Psoas muscle (tissue), 8 donors: ENCODE results near the gene RASA1. TPM values are rescaled to one million over a fixed set of nuclear protein-coding genes. Genes with fewer than 3 reads are reported as not detected.
"Not testable (repeated sequence)": the region's sequence is repeated elsewhere in the genome, so short reads cannot be mapped to it uniquely, and the experiment has no call there.

Experiments used
- ATAC-seq, 4 donors: fragments of 200-7000 bp; cut with Tn5 transposase; one replicate each; pipeline ENCODE4 v1.9.1; 2020; ENCODE audit warnings: moderate library complexity in 3 of 4, mild to moderate bottlenecking in 2 of 4
- DNase-seq, 2 donors: peaks; one replicate each; pipeline ENCODE4 v3.0.0-alpha.2; 2020
- H3K27ac ChIP-seq: fragments of 200-600 bp; one replicate; pipeline ENCODE4 v1.8.0; 2022
- H3K27me3 ChIP-seq, 3 donors: fragments of 200-600 bp in 1 of 3; one replicate each; pipeline versions ENCODE4 v1.6.1 to v1.8.0; 2013 to 2022; ENCODE audit warnings: low read length in 2 of 3, mild to moderate bottlenecking in 2 of 3, moderate library complexity in 1 of 3; ENCODE audit not compliant: insufficient read depth in 3 of 3
- H3K36me3 ChIP-seq, 2 donors: fragments of 200-600 bp in 1 of 2; one replicate each; pipeline versions ENCODE4 v1.6.1 to v1.8.0; 2013 to 2022; ENCODE audit warnings: low read depth in 1 of 2, mild to moderate bottlenecking in 1 of 2, moderate library complexity in 1 of 2; ENCODE audit not compliant: insufficient read depth in 1 of 2
- H3K4me1 ChIP-seq: fragments of 200-600 bp; one replicate; pipeline ENCODE4 v1.8.0; 2022
- H3K4me3 ChIP-seq: fragments of 200-600 bp; one replicate; pipeline ENCODE4 v1.8.0; 2022; ENCODE audit warnings: mild to moderate bottlenecking
- H3K9me3 ChIP-seq: fragments of 200-600 bp; one replicate; pipeline ENCODE4 v1.8.0; 2022
- CTCF ChIP-seq: fragments of 200-600 bp; IDR thresholded peaks from one replicate; pipeline ENCODE4 v1.8.0; 2022; ENCODE audit warnings: antibody characterized with exemption
- WGBS, 3 donors: extraction: QIAGEN DNeasy Blood & Tissue Kit; methylation state at CpG; one replicate each; pipeline versions ENCODE4 v1.1.6 to v1.1.7; 2013; 5-methylcytosine and 5-hydroxymethylcytosine counted together
- intact Hi-C, 2 donors: fragments of 100-400 bp; cut with DNase I; formaldehyde crosslinking; loops; one replicate each; pipeline versions ENCODE4 v1.11.0 to v1.14.2; 2022
- polyA plus RNA-seq, 3 donors: library from polyadenylated mRNA; stranded (reverse); fragments of 200-250 nt; gene quantifications; one replicate each; pipeline ENCODE4 v1.2.3, GENCODE V29; 2013
- total RNA-seq, 4 donors: library from RNA; stranded (reverse); fragmentation: NEBNext Ultra II Directional in 2 of 4; extraction: Animal tissue kit (Norgen Biotek cat#: 25700) in 2 of 4; gene quantifications; one replicate each; pipeline versions ENCODE4 v1.2.1 to v1.2.4, GENCODE V29; 2021 to 2023
- donor health status: healthy with polysubstance abuse.
- donor health status: DM: no; HTN: no; CAD: no; lungs with moderate emphysema.
- donor health status: Bipolar disorder and iron deficiency.
- donor health status: healthy.
- donor health status: DM: yes; HTN: yes; CAD: no.
- donor health status: DM: no; HTN: no; CAD: no.
- donor health status: DM: no; HTN: no; CAD: no.
- donor health status: DM: yes; HTN: yes; CAD: no.

Gene RASA1
- total and polyA plus RNA-seq, 7 donors: 5.4 to 16.8 (median 11.4) TPM

DNA sequence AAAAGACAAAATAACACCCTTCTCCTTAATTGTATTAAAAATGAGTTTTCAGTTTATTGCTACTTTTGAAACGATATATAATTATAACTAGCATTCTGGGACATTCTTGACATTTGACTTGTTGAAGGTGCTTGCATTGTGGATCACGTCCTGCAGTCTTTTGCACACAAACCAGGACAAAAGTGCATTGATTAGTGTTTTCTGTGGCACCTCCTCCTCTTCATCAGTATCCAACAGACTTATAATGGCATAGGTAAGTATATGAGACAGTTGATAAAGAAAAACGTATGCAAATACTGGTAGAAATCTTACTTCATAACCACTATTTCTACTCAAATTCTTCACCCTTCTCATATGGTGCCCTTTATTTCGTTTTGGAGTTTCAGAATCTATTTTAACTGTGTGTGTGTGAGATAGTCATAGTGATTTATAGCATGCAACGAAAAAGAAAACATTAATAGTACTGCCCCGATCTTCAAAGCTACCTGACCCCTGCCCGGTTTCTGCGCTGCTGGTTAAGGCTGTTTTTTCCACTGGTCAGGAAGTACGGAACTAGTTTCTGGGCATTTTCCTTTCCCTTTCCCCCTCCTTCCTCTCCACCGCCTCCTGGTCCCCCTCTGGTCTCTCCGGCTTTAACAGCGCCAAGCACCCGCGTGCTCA lies 639 bp upstream of the RASA1 start:
- DNase-seq (no peak), ATAC-seq (no peak)
- Histone ChIP-seq H3K4me1 (peaks cover 11% of the 10 kb centered on the region), H3K27me3 (no peaks in the 10 kb centered on the region), H3K27ac (peak overlapping the region; percentile 86), H3K4me3 (peak overlapping the region; percentile 92), H3K9me3 (no peaks in the 10 kb centered on the region), H3K36me3 (no peaks in the 10 kb centered on the region)
- no peak for TF ChIP-seq CTCF
- WGBS, 3 donors: 7 to 11% (median 7%) methylated on average over 14 of the region's 14 CpGs
- intact Hi-C loops: loop anchor here (5.0 to 10.0 kb wide), 2 partner anchors 145 to 652 kb away; partner anchors contain the start of genes CCNH (in 1 of the 2) and COX7C (in 1 of the 2)

DNA sequence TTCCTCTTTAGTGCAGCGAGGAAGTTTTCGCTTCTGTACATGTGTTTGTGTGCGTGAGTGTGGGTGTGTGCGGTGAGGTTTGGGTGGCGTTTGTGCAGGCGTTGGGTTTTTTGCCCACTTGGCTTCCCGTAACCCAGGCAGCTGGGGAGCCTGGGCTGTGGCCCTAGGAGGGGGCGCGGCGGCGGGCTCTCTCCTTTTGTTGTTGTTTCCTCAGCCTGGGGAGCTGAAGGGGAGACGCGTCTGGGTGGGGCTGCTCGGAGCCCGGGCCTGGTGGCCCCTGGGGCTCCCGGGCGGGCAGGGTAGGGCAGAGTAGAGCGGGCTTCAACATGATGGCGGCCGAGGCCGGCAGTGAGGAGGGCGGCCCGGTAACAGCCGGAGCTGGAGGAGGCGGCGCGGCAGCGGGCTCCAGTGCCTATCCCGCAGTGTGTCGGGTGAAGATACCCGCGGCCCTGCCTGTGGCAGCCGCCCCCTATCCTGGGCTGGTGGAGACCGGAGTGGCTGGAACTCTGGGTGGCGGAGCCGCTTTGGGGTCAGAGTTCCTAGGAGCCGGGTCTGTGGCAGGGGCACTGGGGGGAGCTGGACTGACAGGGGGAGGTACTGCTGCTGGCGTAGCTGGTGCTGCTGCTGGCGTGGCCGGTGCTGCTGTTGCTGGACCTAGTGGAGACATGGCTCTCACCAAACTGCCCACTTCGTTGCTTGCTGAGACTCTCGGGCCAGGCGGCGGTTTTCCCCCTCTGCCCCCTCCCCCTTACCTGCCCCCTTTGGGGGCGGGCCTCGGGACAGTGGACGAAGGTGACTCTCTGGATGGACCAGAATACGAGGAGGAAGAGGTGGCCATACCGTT lies 665 bp downstream of the RASA1 start:
- no peaks in the 10 kb centered on the region for H3K9me3 ChIP-seq
- no peaks in the 10 kb centered on the region for H3K36me3 ChIP-seq
- no peaks in the 10 kb centered on the region for H3K27me3 ChIP-seq
- intact Hi-C loops: loop anchor here (5.0 to 10.0 kb wide), 2 partner anchors 144 to 654 kb away; partner anchors contain the start of genes CCNH (in 1 of the 2) and COX7C (in 1 of the 2)
- H3K27ac ChIP-seq: peak overlapping the region; percentile 86
- peak overlapping the region; percentile 92 for H3K4me3 ChIP-seq
- ATAC-seq: peak; percentile 77 to 84 (median 81)
- peaks cover 11% of the 10 kb centered on the region for H3K4me1 ChIP-seq
- WGBS, 3 donors: 0% methylated on average over 43 to 49 of the region's 49 CpGs
- DNase-seq: peak; percentile 70 to 84
- no peak for TF ChIP-seq CTCF

DNA sequence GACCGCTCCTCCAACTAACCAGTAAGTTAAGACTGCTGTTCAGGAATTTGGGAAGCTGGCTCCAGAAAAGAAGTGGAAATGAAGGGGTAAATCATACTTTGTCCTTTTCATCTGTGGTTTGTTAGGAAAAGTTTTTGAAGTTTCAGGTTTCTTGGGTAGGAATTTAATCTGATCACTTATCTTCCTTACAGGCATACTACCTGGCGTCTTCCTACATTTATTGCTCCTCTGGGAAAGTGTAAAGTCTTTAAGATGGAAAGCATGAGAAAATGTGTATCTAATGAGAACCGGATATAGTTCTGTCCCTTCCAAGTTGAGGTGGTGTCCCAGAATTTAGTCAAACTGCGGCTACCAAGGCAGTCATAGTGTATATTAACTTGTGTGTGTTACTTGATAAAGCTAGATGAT lies 1.3 kb downstream of the RASA1 start:
- 2 to 5% (median 2%) methylated on average over 4 of the region's 4 CpGs for WGBS, 3 donors
- TF ChIP-seq CTCF: no peak
- Histone ChIP-seq H3K9me3 (no peaks in the 10 kb centered on the region), H3K36me3 (no peaks in the 10 kb centered on the region), H3K27ac (peak overlapping the region; percentile 86), H3K4me1 (peaks cover 11% of the 10 kb centered on the region), H3K4me3 (peak overlapping the region; percentile 92), H3K27me3 (no peaks in the 10 kb centered on the region)
- intact Hi-C loops: loop anchor here (5.0 to 10.0 kb wide), 2 partner anchors 143 to 654 kb away; partner anchors contain the start of genes CCNH (in 1 of the 2) and COX7C (in 1 of the 2)
- DNase-seq (no peak), ATAC-seq (no peak)

GRCh38 chr5:87270888-87271287 lies 3.2 kb downstream of the RASA1 start:
- H3K27me3 ChIP-seq, H3K4me3 ChIP-seq, H3K36me3 ChIP-seq, H3K27ac ChIP-seq, DNase-seq, intact Hi-C loops, ATAC-seq, H3K9me3 ChIP-seq: not testable (repeated sequence)
- WGBS, 3 donors: 97 to 98% (median 97%) methylated on average over 17 of the region's 17 CpGs
- H3K4me1 ChIP-seq: peaks cover 11% of the 10 kb centered on the region

- intact Hi-C loops: no loop called here
- no peaks in the 10 kb centered on the region for H3K9me3 ChIP-seq
- ATAC-seq: no peak
- H3K27ac ChIP-seq: no peak overlapping the region
- no peak for TF ChIP-seq CTCF
- H3K4me1 ChIP-seq: peaks cover 6% of the 10 kb centered on the region
- no peaks in the 10 kb centered on the region for H3K27me3 ChIP-seq
- H3K4me3 ChIP-seq: no peak overlapping the region
- 93 to 100% (median 100%) methylated on average over 1 of the region's 1 CpG for WGBS, 3 donors
- H3K36me3 ChIP-seq: no peaks in the 10 kb centered on the region
- no peak for DNase-seq
Observed at GRCh38 chr5:87276655-87277054, 9.0 kb downstream of the RASA1 start.
